Neural cell (in vitro differentiated cells): ENCODE data around the gene ADAMTS8. TPM values are rescaled to one million over a fixed set of nuclear protein-coding genes. Genes with fewer than 3 reads are reported as not detected.

Source experiments
- H2AFZ ChIP-seq: fragments of 200-600, 300-800 bp; sonication (generic), shearing (Covaris generic); 2 replicates; pipeline ENCODE4 v1.6.0; 2014; ENCODE audit warnings: low read depth, mild to moderate bottlenecking, antibody characterized with exemption, low read length, moderate library complexity
- H3F3A ChIP-seq: fragments of 200-600 bp; shearing (Covaris generic); 2 replicates; pipeline ENCODE4 v1.6.1; 2016; ENCODE audit warnings: mild to moderate bottlenecking, moderate library complexity, mixed read lengths, antibody characterized with exemption, low read length; ENCODE audit not compliant: insufficient read depth, poor library complexity, severe bottlenecking
- H3K27ac ChIP-seq: fragments of 200-600, 300-800 bp; sonication (generic), shearing (Covaris generic); 2 replicates; pipeline ENCODE4 v1.5.1; 2014; ENCODE audit warnings: mild to moderate bottlenecking, low read length, moderate library complexity
- H3K27me3 ChIP-seq: fragments of 300-800, 200-600 bp; sonication (generic), shearing (Covaris generic); 2 replicates; pipeline ENCODE4 v1.6.0; 2014; ENCODE audit warnings: mild to moderate bottlenecking, low read depth, low read length, moderate library complexity; ENCODE audit not compliant: insufficient read depth
- H3K36me3 ChIP-seq: fragments of 300-800, 200-600 bp; sonication (generic), shearing (Covaris generic); 2 replicates; pipeline ENCODE4 v1.5.1; 2014; ENCODE audit warnings: mild to moderate bottlenecking, antibody characterized with exemption, low read length, moderate library complexity; ENCODE audit not compliant: insufficient read depth
- H3K4me2 ChIP-seq: fragments of 300-800, 200-600 bp; sonication (generic), shearing (Covaris generic); 2 replicates; pipeline ENCODE4 v1.6.0; 2014; ENCODE audit warnings: mild to moderate bottlenecking, low read length
- H3K4me3 ChIP-seq: fragments of 300-800, 200-600 bp; sonication (generic), shearing (Covaris generic); 2 replicates; pipeline ENCODE4 v1.5.1; 2014; ENCODE audit warnings: mild to moderate bottlenecking, low read length, moderate library complexity
- H3K79me2 ChIP-seq: fragments of 200-600 bp; shearing (Covaris generic); replicated peaks from 2 replicates; pipeline ENCODE4 v1.6.0; 2014; ENCODE audit warnings: mild to moderate bottlenecking, low read length, moderate library complexity; ENCODE audit not compliant: insufficient read depth
- H3K9ac ChIP-seq: fragments of 300-800, 200-600 bp; sonication (generic), shearing (Covaris generic); 2 replicates; pipeline ENCODE4 v1.6.1; 2016; ENCODE audit warnings: mild to moderate bottlenecking, low read length, mixed read lengths
- H3K9me2 ChIP-seq: fragments of 200-600 bp; shearing (Covaris generic); 2 replicates; pipeline ENCODE4 v1.6.1; 2016; ENCODE audit warnings: mild to moderate bottlenecking, low read length, mixed read lengths; ENCODE audit not compliant: insufficient read depth
- H3K9me3 ChIP-seq: fragments of 200-600, 300-800 bp; sonication (generic), shearing (Covaris generic); 2 replicates; pipeline ENCODE4 v1.6.1; 2016; ENCODE audit warnings: mild to moderate bottlenecking, mixed run types, low read length, moderate library complexity, mixed read lengths
- H4K20me1 ChIP-seq: fragments of 200-600 bp; shearing (Covaris generic); 2 replicates; pipeline ENCODE4 v1.6.1; 2016; ENCODE audit warnings: mild to moderate bottlenecking, mixed run types; ENCODE audit not compliant: insufficient read depth
- CTCF ChIP-seq: fragments of 450-650 bp; IDR thresholded peaks from 2 replicates; pipeline ENCODE4 v1.5.1; 2014; ENCODE audit warnings: antibody characterized with exemption, mild to moderate bottlenecking, moderate library complexity; ENCODE audit not compliant: poor library complexity, severe bottlenecking
- EP300 ChIP-seq: fragments of 450-650 bp; conservative IDR thresholded peaks from 2 replicates; pipeline ENCODE4 v1.6.1; 2014; ENCODE audit warnings: antibody characterized with exemption, mild to moderate bottlenecking, moderate library complexity; ENCODE audit not compliant: poor library complexity, severe bottlenecking
- EZH2 ChIP-seq: fragments of 200-600, 300-800 bp; shearing (Covaris generic), sonication (generic); IDR thresholded peaks from 2 replicates; pipeline ENCODE4 v1.6.1; 2014; ENCODE audit warnings: antibody characterized with exemption, low read length, borderline replicate concordance, mild to moderate bottlenecking; ENCODE audit not compliant: insufficient read depth, poor library complexity, severe bottlenecking
- MXI1 ChIP-seq: fragments of 450-650 bp; conservative IDR thresholded peaks from 2 replicates; pipeline ENCODE4 v1.6.1; 2014; ENCODE audit warnings: antibody characterized with exemption, mild to moderate bottlenecking; ENCODE audit not compliant: poor library complexity, severe bottlenecking
- POLR2AphosphoS5 ChIP-seq: IDR thresholded peaks from 2 replicates; pipeline ENCODE4 v1.6.1; 2012
- RAD21 ChIP-seq: fragments of 450-650 bp; conservative IDR thresholded peaks from 2 replicates; pipeline ENCODE4 v1.6.1; 2014; ENCODE audit warnings: antibody characterized with exemption, mild to moderate bottlenecking, moderate library complexity
- SMC3 ChIP-seq: fragments of 450-650 bp; conservative IDR thresholded peaks from 2 replicates; pipeline ENCODE4 v1.6.1; 2014; ENCODE audit warnings: antibody characterized with exemption, mild to moderate bottlenecking, moderate library complexity; ENCODE audit not compliant: poor library complexity
- TAF1 ChIP-seq: IDR thresholded peaks from 2 replicates; pipeline ENCODE4 v1.6.1; 2012; ENCODE audit warnings: low read depth
- polyA plus RNA-seq: library from polyadenylated mRNA; depleted of rRNA; stranded (reverse); fragments of >200 nt; gene quantifications from 2 replicates; pipeline ENCODE4 v1.2.3, GENCODE V29; 2014
- TF ChIP-seq, protein P1 (sequence below): IDR thresholded peaks from 2 replicates; pipeline ENCODE4 v1.6.1; 2012; ENCODE audit warnings: borderline replicate concordance

The ADAMTS8 gene
- polyA plus RNA-seq, 1 donor from 2014 or later = 0.94 TPM

DNA sequence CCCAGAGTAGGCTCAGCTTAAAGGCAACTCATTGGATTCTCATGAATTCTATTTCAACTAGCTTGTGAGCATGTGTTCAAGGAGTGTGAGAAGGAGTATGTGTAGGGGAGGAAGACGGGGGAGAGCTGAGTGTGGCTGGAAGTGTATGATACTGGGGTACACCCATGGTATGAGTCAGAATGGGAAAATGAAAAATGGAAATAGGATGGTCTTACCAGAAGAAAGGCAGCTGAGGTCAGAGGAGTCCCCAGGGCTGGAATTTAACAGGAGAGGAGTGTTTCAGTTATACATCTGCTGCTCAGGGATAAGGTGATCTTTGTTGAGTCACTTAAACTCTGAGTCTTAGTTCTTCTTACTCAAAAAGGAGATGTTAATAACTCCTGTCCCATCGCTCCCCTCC lies 13.3 kb upstream of the ADAMTS8 start:
- no peak overlapping the region for H3K4me2 ChIP-seq
- H3K9me3 ChIP-seq = no peaks in the 10 kb centered on the region
- no peak overlapping the region for H2AFZ ChIP-seq
- TF ChIP-seq MXI1 = no peak
- no peak overlapping the region for H3K9ac ChIP-seq
- H3K79me2 ChIP-seq = no peaks in the 10 kb centered on the region
- H3K9me2 ChIP-seq = no peaks in the 10 kb centered on the region
- H4K20me1 ChIP-seq = no peaks in the 10 kb centered on the region
- no peaks in the 10 kb centered on the region for H3K27me3 ChIP-seq
- no peaks in the 10 kb centered on the region for H3K36me3 ChIP-seq
- H3K27ac ChIP-seq = no peak overlapping the region
- no peak overlapping the region for H3K4me3 ChIP-seq
- H3F3A ChIP-seq = no peaks in the 10 kb centered on the region

- Histone ChIP-seq H3K9me3 (no peaks in the 10 kb centered on the region), H2AFZ (no peak overlapping the region)
- TF ChIP-seq SMC3 (no peak), MXI1 (no peak), TAF1 (no peak), CTCF (no peak), POLR2AphosphoS5 (no peak), EP300 (no peak), EZH2 (no peak), RAD21 (no peak)
- TF ChIP-seq, protein P1, sequence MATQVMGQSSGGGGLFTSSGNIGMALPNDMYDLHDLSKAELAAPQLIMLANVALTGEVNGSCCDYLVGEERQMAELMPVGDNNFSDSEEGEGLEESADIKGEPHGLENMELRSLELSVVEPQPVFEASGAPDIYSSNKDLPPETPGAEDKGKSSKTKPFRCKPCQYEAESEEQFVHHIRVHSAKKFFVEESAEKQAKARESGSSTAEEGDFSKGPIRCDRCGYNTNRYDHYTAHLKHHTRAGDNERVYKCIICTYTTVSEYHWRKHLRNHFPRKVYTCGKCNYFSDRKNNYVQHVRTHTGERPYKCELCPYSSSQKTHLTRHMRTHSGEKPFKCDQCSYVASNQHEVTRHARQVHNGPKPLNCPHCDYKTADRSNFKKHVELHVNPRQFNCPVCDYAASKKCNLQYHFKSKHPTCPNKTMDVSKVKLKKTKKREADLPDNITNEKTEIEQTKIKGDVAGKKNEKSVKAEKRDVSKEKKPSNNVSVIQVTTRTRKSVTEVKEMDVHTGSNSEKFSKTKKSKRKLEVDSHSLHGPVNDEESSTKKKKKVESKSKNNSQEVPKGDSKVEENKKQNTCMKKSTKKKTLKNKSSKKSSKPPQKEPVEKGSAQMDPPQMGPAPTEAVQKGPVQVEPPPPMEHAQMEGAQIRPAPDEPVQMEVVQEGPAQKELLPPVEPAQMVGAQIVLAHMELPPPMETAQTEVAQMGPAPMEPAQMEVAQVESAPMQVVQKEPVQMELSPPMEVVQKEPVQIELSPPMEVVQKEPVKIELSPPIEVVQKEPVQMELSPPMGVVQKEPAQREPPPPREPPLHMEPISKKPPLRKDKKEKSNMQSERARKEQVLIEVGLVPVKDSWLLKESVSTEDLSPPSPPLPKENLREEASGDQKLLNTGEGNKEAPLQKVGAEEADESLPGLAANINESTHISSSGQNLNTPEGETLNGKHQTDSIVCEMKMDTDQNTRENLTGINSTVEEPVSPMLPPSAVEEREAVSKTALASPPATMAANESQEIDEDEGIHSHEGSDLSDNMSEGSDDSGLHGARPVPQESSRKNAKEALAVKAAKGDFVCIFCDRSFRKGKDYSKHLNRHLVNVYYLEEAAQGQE = no peak
These were observed 11.5 kb upstream of the ADAMTS8 start for GRCh38 chr11:130439876-130440275.

DNA sequence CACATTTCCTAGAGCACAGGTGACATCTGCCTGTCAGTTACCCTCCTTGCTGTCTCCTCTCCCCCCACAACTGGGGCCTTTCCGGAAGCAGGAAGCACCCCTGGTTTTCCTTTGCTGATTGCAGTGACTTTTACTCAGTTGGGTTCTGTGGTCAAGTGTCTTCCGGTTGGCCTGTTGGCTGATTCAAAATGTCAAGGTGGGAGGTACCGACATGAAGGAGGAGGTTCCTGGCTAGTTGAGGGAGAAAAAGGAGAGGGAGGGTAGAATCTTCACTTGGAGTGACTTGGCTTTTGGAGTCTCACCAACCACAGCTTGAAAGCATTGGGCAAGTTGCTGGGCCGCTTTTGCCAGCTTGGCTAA lies 10.7 kb upstream of the ADAMTS8 start:
- no peaks in the 10 kb centered on the region for H3K9me3 ChIP-seq
- H3F3A ChIP-seq = no peaks in the 10 kb centered on the region
- H3K27ac ChIP-seq = no peak overlapping the region
- no peak overlapping the region for H3K9ac ChIP-seq
- no peaks in the 10 kb centered on the region for H3K36me3 ChIP-seq
- no peak overlapping the region for H3K4me3 ChIP-seq
- TF ChIP-seq MXI1 (no peak), EP300 (no peak), EZH2 (no peak), CTCF (no peak), TAF1 (no peak), SMC3 (no peak), POLR2AphosphoS5 (no peak), RAD21 (no peak)
- TF ChIP-seq, protein P1 = no peak
- H2AFZ ChIP-seq = no peak overlapping the region
- H4K20me1 ChIP-seq = no peaks in the 10 kb centered on the region
- H3K4me2 ChIP-seq = no peak overlapping the region
- no peaks in the 10 kb centered on the region for H3K9me2 ChIP-seq
- H3K27me3 ChIP-seq = no peaks in the 10 kb centered on the region
- H3K79me2 ChIP-seq = no peaks in the 10 kb centered on the region

More at GRCh38 chr11:130439876-130440275, 11.5 kb upstream of the ADAMTS8 start:
- Histone ChIP-seq H3K9ac (no peak overlapping the region), H3K27ac (no peak overlapping the region), H3K27me3 (no peaks in the 10 kb centered on the region), H3F3A (no peaks in the 10 kb centered on the region), H4K20me1 (no peaks in the 10 kb centered on the region), H3K4me2 (no peak overlapping the region), H3K79me2 (no peaks in the 10 kb centered on the region), H3K36me3 (no peaks in the 10 kb centered on the region), H3K9me2 (no peaks in the 10 kb centered on the region), H3K4me3 (no peak overlapping the region)
